ENCODE data around the gene INAFM1. TPM values are rescaled to one million over a fixed set of nuclear protein-coding genes. Genes with fewer than 3 reads are reported as not detected.
A peak's percentile ranks its signal among the peaks of the same experiment; 100 is the strongest.

The INAFM1 gene
- total and polyA plus RNA-seq, 9 of the 15 experiments (the other 6 are each of a cell fraction or from before 2014, with no cell fraction given): 0.71 to 30.9 (median 3.1) TPM

DNA sequence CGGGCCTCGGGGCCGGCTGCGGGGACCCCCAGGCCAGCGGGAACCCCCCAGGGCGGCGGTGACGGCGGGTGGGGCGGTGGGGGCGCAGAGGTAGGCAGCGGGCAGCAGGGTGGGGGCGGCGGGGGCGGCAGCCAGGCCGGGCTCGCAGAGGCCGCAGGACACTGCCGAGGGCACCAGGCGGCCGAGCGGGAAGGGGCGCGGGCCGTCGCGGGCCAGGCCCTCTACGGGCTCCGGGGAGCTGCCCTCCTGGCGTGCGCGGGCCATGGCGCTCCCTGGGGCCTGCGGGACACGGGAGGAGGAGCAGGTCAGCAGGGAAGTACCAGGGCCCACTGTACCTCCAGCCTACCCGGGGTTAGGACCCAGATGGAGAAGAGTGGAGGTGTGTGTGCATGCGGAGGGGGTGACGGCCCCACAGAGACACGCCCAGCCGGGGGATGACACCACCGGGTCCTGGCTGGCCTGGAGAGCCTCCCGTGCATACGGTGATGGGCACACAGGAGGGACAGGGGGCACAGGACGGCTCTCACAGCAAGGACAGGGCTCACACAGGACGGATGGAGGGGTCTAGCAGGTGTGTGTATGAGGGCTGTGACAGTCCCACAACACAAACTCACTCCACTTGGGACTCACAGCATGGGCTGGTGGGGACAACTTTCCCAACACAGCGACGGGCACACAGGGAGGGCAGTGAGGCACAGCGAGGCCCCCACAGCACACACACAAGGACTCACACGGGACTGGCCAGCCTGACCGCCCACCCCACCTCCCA is 46.3 kb upstream of the INAFM1 start (continued):
- TF ChIP-seq NRF1 (conservative IDR thresholded peaks at IDR 0.05 in 1 of 2, IDR thresholded peaks at IDR 0.05 in 1 of 2) (peak; percentile 48 to 61; a peak in 3 of 4 replicates), MXI1 (IDR thresholded peaks at IDR 0.05; ENCODE audit: low read depth, low read length) (no peak; the same call in 1 of the 2 replicates), ZNF133 (CRISPR knock-in tag; IDR thresholded peaks at IDR 0.05) (no peak), MBD2 (IDR thresholded peaks at IDR 0.05; ENCODE audit: borderline replicate concordance, low read depth) (0 out of 2 replicates have a peak, but pooled peaks have one; percentile 2), PPARD (CRISPR knock-in tag; IDR thresholded peaks at IDR 0.05) (no peak), HDAC1 (IDR thresholded peaks at IDR 0.05) (peak in 1 of 2 experiments; percentile 6; a peak in 2 of 4 replicates)
- TF ChIP-seq, protein P1, sequence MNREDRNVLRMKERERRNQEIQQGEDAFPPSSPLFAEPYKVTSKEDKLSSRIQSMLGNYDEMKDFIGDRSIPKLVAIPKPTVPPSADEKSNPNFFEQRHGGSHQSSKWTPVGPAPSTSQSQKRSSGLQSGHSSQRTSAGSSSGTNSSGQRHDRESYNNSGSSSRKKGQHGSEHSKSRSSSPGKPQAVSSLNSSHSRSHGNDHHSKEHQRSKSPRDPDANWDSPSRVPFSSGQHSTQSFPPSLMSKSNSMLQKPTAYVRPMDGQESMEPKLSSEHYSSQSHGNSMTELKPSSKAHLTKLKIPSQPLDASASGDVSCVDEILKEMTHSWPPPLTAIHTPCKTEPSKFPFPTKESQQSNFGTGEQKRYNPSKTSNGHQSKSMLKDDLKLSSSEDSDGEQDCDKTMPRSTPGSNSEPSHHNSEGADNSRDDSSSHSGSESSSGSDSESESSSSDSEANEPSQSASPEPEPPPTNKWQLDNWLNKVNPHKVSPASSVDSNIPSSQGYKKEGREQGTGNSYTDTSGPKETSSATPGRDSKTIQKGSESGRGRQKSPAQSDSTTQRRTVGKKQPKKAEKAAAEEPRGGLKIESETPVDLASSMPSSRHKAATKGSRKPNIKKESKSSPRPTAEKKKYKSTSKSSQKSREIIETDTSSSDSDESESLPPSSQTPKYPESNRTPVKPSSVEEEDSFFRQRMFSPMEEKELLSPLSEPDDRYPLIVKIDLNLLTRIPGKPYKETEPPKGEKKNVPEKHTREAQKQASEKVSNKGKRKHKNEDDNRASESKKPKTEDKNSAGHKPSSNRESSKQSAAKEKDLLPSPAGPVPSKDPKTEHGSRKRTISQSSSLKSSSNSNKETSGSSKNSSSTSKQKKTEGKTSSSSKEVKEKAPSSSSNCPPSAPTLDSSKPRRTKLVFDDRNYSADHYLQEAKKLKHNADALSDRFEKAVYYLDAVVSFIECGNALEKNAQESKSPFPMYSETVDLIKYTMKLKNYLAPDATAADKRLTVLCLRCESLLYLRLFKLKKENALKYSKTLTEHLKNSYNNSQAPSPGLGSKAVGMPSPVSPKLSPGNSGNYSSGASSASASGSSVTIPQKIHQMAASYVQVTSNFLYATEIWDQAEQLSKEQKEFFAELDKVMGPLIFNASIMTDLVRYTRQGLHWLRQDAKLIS (CRISPR knock-in tag; IDR thresholded peaks at IDR 0.05): 0 out of 2 replicates have a peak, but pooled peaks have one; percentile 67
- TF ChIP-seq, protein P2, sequence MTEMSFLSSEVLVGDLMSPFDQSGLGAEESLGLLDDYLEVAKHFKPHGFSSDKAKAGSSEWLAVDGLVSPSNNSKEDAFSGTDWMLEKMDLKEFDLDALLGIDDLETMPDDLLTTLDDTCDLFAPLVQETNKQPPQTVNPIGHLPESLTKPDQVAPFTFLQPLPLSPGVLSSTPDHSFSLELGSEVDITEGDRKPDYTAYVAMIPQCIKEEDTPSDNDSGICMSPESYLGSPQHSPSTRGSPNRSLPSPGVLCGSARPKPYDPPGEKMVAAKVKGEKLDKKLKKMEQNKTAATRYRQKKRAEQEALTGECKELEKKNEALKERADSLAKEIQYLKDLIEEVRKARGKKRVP (CRISPR knock-in tag; IDR thresholded peaks at IDR 0.05): peak; percentile 31; the same call in 1 of the 2 replicates
- TF ChIP-seq, protein P3, sequence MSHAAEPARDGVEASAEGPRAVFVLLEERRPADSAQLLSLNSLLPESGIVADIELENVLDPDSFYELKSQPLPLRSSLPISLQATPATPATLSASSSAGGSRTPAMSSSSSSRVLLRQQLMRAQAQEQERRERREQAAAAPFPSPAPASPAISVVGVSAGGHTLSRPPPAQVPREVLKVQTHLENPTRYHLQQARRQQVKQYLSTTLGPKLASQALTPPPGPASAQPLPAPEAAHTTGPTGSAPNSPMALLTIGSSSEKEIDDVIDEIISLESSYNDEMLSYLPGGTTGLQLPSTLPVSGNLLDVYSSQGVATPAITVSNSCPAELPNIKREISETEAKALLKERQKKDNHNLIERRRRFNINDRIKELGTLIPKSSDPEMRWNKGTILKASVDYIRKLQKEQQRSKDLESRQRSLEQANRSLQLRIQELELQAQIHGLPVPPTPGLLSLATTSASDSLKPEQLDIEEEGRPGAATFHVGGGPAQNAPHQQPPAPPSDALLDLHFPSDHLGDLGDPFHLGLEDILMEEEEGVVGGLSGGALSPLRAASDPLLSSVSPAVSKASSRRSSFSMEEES (CRISPR knock-in tag; IDR thresholded peaks at IDR 0.05): no peak
- TF ChIP-seq, protein P4, sequence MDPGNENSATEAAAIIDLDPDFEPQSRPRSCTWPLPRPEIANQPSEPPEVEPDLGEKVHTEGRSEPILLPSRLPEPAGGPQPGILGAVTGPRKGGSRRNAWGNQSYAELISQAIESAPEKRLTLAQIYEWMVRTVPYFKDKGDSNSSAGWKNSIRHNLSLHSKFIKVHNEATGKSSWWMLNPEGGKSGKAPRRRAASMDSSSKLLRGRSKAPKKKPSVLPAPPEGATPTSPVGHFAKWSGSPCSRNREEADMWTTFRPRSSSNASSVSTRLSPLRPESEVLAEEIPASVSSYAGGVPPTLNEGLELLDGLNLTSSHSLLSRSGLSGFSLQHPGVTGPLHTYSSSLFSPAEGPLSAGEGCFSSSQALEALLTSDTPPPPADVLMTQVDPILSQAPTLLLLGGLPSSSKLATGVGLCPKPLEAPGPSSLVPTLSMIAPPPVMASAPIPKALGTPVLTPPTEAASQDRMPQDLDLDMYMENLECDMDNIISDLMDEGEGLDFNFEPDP (CRISPR knock-in tag; IDR thresholded peaks at IDR 0.05): peak; percentile 41; the same call in 1 of the 2 replicates
- TF ChIP-seq, protein P5, sequence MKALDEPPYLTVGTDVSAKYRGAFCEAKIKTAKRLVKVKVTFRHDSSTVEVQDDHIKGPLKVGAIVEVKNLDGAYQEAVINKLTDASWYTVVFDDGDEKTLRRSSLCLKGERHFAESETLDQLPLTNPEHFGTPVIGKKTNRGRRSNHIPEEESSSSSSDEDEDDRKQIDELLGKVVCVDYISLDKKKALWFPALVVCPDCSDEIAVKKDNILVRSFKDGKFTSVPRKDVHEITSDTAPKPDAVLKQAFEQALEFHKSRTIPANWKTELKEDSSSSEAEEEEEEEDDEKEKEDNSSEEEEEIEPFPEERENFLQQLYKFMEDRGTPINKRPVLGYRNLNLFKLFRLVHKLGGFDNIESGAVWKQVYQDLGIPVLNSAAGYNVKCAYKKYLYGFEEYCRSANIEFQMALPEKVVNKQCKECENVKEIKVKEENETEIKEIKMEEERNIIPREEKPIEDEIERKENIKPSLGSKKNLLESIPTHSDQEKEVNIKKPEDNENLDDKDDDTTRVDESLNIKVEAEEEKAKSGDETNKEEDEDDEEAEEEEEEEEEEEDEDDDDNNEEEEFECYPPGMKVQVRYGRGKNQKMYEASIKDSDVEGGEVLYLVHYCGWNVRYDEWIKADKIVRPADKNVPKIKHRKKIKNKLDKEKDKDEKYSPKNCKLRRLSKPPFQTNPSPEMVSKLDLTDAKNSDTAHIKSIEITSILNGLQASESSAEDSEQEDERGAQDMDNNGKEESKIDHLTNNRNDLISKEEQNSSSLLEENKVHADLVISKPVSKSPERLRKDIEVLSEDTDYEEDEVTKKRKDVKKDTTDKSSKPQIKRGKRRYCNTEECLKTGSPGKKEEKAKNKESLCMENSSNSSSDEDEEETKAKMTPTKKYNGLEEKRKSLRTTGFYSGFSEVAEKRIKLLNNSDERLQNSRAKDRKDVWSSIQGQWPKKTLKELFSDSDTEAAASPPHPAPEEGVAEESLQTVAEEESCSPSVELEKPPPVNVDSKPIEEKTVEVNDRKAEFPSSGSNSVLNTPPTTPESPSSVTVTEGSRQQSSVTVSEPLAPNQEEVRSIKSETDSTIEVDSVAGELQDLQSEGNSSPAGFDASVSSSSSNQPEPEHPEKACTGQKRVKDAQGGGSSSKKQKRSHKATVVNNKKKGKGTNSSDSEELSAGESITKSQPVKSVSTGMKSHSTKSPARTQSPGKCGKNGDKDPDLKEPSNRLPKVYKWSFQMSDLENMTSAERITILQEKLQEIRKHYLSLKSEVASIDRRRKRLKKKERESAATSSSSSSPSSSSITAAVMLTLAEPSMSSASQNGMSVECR (CRISPR knock-in tag; IDR thresholded peaks at IDR 0.05): 0 out of 2 replicates have a peak, but pooled peaks have one; percentile 43
- TF ChIP-seq, protein P6, sequence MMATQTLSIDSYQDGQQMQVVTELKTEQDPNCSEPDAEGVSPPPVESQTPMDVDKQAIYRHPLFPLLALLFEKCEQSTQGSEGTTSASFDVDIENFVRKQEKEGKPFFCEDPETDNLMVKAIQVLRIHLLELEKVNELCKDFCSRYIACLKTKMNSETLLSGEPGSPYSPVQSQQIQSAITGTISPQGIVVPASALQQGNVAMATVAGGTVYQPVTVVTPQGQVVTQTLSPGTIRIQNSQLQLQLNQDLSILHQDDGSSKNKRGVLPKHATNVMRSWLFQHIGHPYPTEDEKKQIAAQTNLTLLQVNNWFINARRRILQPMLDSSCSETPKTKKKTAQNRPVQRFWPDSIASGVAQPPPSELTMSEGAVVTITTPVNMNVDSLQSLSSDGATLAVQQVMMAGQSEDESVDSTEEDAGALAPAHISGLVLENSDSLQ (IDR thresholded peaks at IDR 0.05): 0 out of 2 replicates have a peak, but pooled peaks have one; percentile 6

Measured in K562 (cell line).